ENCODE data around the gene RNASEH1. TPM values are rescaled to one million over a fixed set of nuclear protein-coding genes. Genes with fewer than 3 reads are reported as not detected.
A peak's percentile ranks its signal among the peaks of the same experiment; 100 is the strongest.

Gene RNASEH1
- total RNA-seq, 1 donor from 2014 or later: 35.5 TPM

DNA sequence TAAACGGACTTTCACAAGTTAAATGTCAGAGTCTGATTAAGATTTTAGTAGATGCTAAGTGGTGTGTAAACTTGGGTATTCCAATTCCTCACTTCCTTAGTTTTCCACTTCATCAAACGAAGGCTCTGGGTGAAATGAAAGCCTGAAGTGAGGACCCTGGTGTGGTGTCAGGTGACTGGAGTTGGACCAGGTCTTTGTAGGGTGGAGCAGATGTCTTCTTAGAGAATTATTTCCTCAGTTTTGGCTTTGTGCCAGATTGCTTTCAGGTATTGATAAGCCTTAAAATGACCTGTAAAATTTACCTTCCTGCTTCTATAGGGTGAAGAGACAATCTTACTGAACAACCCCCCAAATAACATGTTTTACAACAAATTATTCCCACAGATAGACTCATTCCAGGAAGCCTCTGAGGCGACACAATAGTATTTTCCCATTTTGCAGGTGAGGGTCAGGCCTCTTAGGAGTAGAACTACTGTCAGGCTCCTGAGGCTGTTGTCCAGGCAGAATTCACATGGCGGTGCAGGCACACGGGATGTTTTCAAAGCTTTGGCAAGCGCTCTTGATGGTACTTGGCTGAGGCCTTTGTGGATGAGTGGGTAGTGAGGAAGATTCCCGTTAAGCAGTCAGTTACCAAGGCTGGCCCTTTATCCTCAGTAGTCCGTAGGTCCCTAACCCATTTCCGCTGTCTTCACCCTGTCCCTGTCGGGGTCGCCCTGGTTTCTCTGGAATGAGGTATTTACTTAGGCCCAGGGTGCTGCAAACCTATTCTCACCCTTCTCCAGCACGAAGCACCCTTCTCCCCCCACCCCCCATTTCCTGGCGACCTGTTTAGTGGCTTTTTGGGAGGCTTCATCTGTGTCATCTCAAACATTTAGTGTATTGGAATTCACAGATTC, 23.5 kb upstream of the RNASEH1 start:
- H3K4me3 ChIP-seq (ENCODE audit: insufficient read depth, low read depth, low read length): no peak overlapping the region
- Mint-ChIP-seq H3K4me1 (ENCODE audit: low read depth, unreplicated experiment) (peaks cover 27% of the 10 kb centered on the region), H3K27me3 (ENCODE audit: low read depth, unreplicated experiment) (no peaks in the 10 kb centered on the region), H3K9me3 (ENCODE audit: unreplicated experiment) (no peaks in the 10 kb centered on the region), H3K4me3 (ENCODE audit: unreplicated experiment) (no peak overlapping the region), H3K36me3 (ENCODE audit: low read depth, unreplicated experiment) (peaks cover 20% of the 10 kb centered on the region), H3K27ac (ENCODE audit: unreplicated experiment) (peak overlapping the region; percentile 53)
- H3K9ac ChIP-seq (ENCODE audit: low read length): no peak overlapping the region
- no peaks in the 10 kb centered on the region for H3K9me3 ChIP-seq (ENCODE audit: insufficient read depth, low read depth, low read length)
- peaks cover 61% of the 10 kb centered on the region for H4K20me1 ChIP-seq (ENCODE audit: insufficient read depth, low read length)
- DNase-seq (ENCODE audit: low read depth) (no peak), FAIRE-seq (no peak)
- TF ChIP-seq, protein P1, sequence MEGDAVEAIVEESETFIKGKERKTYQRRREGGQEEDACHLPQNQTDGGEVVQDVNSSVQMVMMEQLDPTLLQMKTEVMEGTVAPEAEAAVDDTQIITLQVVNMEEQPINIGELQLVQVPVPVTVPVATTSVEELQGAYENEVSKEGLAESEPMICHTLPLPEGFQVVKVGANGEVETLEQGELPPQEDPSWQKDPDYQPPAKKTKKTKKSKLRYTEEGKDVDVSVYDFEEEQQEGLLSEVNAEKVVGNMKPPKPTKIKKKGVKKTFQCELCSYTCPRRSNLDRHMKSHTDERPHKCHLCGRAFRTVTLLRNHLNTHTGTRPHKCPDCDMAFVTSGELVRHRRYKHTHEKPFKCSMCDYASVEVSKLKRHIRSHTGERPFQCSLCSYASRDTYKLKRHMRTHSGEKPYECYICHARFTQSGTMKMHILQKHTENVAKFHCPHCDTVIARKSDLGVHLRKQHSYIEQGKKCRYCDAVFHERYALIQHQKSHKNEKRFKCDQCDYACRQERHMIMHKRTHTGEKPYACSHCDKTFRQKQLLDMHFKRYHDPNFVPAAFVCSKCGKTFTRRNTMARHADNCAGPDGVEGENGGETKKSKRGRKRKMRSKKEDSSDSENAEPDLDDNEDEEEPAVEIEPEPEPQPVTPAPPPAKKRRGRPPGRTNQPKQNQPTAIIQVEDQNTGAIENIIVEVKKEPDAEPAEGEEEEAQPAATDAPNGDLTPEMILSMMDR (IDR thresholded peaks at IDR 0.05; ENCODE audit: insufficient read depth, low read depth, low read length): no peak
- TF ChIP-seq EZH2 (IDR thresholded peaks at IDR 0.05; ENCODE audit: insufficient read depth, low read length): no peak
- no peak overlapping the region for H2AFZ ChIP-seq (ENCODE audit: low read depth, low read length)
- H3K4me2 ChIP-seq (ENCODE audit: low read length): no peak overlapping the region
- peaks cover 56% of the 10 kb centered on the region for H3K36me3 ChIP-seq (ENCODE audit: insufficient read depth, low read length)
- H3K27ac ChIP-seq (ENCODE audit: low read depth, low read length): no peak overlapping the region
- peaks cover 51% of the 10 kb centered on the region for H3K79me2 ChIP-seq (ENCODE audit: insufficient read depth, low read length)
- H3K4me1 ChIP-seq (ENCODE audit: insufficient read depth, low read length): peaks cover 28% of the 10 kb centered on the region
- no peaks in the 10 kb centered on the region for H3K27me3 ChIP-seq (ENCODE audit: insufficient read depth, low read length)

DNA sequence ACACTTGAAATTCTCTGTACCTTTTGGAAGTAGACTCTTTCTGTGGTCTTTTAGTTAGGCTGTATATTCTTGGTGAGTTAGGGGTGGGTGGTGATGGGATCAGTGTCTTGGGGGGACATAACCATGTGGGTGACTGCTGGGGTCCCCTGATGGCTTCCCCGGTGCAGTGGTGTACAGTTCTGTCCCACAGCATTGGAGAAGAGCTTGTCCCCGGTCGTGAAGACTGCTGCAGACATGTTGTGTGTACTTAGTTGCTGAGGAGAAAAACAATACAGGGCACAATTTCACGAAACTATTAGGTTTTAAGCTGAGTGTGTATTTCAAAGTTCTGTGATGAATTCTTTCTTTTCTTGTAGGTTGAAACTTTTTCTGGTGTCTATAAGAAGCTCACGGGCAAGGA, 22.3 kb upstream of the RNASEH1 start:
- peaks cover 63% of the 10 kb centered on the region for H3K79me2 ChIP-seq (ENCODE audit: insufficient read depth, low read length)
- H3K27ac ChIP-seq (ENCODE audit: low read depth, low read length): no peak overlapping the region
- H3K36me3 ChIP-seq (ENCODE audit: insufficient read depth, low read length): peaks cover 56% of the 10 kb centered on the region

More for the DNA sequence above, 22.3 kb upstream of the RNASEH1 start:
- Mint-ChIP-seq H3K4me1 (ENCODE audit: low read depth, unreplicated experiment) (peaks cover 32% of the 10 kb centered on the region), H3K36me3 (ENCODE audit: low read depth, unreplicated experiment) (peaks cover 24% of the 10 kb centered on the region), H3K27ac (ENCODE audit: unreplicated experiment) (no peak overlapping the region), H3K9me3 (ENCODE audit: unreplicated experiment) (no peaks in the 10 kb centered on the region), H3K27me3 (ENCODE audit: low read depth, unreplicated experiment) (no peaks in the 10 kb centered on the region), H3K4me3 (ENCODE audit: unreplicated experiment) (no peak overlapping the region)
- H3K4me2 ChIP-seq (ENCODE audit: low read length): no peak overlapping the region
- no peak overlapping the region for H2AFZ ChIP-seq (ENCODE audit: low read depth, low read length)
- peaks cover 29% of the 10 kb centered on the region for H3K4me1 ChIP-seq (ENCODE audit: insufficient read depth, low read length)
- TF ChIP-seq, protein P1 (IDR thresholded peaks at IDR 0.05; ENCODE audit: insufficient read depth, low read depth, low read length): no peak
- TF ChIP-seq EZH2 (IDR thresholded peaks at IDR 0.05; ENCODE audit: insufficient read depth, low read length): no peak
- H3K27me3 ChIP-seq (ENCODE audit: insufficient read depth, low read length): no peaks in the 10 kb centered on the region
- peaks cover 73% of the 10 kb centered on the region for H4K20me1 ChIP-seq (ENCODE audit: insufficient read depth, low read length)
- H3K9ac ChIP-seq (ENCODE audit: low read length): peak overlapping the region; percentile 21
- FAIRE-seq: no peak
- DNase-seq (ENCODE audit: low read depth): no peak
- no peaks in the 10 kb centered on the region for H3K9me3 ChIP-seq (ENCODE audit: insufficient read depth, low read depth, low read length)
- no peak overlapping the region for H3K4me3 ChIP-seq (ENCODE audit: insufficient read depth, low read depth, low read length)
